GM10266 (cell line): ENCODE results near the gene SUDS3.
A peak's percentile ranks its signal among the peaks of the same experiment; 100 is the strongest.

Source experiments
- DNase-seq: peaks from one replicate; pipeline ENCODE4 v3.0.0; 2012; ENCODE audit errors: extremely low spot score
- TF ChIP-seq, protein P1 (sequence below): IDR thresholded peaks from 2 replicates; pipeline ENCODE4 v1.5.1; 2012; ENCODE audit warnings: mild to moderate bottlenecking, low read depth; ENCODE audit not compliant: control insufficient read depth, insufficient read depth; ENCODE audit errors: missing control alignments

SUDS3 gene

DNA sequence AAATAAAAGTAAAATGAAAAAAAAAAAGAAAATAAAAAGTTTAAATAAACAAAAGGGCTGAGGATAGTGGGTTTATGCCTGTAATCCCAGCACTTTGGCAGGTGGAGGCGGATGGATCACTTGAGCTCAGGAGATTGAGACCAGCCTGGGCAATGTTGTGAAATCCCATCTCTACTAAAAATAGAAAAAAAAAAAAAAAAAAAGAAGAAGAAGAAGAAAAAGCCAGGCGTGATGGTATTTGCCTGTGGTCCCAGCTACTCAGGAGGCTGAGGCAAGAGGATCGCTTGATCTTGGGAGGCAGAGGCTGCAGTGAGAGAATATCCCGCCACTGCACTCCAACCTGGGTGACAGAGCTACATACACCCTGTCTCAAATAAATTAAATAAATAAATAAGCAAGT, 7.5 kb upstream of the SUDS3 start:
- TF ChIP-seq, protein P1, sequence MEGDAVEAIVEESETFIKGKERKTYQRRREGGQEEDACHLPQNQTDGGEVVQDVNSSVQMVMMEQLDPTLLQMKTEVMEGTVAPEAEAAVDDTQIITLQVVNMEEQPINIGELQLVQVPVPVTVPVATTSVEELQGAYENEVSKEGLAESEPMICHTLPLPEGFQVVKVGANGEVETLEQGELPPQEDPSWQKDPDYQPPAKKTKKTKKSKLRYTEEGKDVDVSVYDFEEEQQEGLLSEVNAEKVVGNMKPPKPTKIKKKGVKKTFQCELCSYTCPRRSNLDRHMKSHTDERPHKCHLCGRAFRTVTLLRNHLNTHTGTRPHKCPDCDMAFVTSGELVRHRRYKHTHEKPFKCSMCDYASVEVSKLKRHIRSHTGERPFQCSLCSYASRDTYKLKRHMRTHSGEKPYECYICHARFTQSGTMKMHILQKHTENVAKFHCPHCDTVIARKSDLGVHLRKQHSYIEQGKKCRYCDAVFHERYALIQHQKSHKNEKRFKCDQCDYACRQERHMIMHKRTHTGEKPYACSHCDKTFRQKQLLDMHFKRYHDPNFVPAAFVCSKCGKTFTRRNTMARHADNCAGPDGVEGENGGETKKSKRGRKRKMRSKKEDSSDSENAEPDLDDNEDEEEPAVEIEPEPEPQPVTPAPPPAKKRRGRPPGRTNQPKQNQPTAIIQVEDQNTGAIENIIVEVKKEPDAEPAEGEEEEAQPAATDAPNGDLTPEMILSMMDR = no peak
- DNase-seq = no peak

DNA sequence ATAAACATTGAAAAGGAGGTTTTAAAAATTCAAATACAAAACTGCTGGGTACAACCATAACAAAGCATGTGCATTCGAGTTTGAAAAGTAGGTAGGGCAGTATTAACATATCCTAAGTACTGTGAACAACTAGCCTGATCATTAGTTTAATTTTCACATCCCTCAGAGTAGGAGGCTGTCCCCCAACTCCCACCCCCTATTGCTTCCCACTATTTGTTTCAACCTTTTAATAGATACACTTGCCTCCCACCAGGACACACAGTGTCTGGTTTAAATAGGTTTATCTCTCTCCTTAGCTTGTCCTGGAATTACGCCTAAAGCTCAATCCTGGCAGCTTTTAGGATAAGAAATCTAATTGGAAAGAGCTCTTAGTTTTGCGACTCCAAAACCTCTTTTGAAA, 5.8 kb upstream of the SUDS3 start:
- no peak for DNase-seq
- TF ChIP-seq, protein P1 = no peak

DNA sequence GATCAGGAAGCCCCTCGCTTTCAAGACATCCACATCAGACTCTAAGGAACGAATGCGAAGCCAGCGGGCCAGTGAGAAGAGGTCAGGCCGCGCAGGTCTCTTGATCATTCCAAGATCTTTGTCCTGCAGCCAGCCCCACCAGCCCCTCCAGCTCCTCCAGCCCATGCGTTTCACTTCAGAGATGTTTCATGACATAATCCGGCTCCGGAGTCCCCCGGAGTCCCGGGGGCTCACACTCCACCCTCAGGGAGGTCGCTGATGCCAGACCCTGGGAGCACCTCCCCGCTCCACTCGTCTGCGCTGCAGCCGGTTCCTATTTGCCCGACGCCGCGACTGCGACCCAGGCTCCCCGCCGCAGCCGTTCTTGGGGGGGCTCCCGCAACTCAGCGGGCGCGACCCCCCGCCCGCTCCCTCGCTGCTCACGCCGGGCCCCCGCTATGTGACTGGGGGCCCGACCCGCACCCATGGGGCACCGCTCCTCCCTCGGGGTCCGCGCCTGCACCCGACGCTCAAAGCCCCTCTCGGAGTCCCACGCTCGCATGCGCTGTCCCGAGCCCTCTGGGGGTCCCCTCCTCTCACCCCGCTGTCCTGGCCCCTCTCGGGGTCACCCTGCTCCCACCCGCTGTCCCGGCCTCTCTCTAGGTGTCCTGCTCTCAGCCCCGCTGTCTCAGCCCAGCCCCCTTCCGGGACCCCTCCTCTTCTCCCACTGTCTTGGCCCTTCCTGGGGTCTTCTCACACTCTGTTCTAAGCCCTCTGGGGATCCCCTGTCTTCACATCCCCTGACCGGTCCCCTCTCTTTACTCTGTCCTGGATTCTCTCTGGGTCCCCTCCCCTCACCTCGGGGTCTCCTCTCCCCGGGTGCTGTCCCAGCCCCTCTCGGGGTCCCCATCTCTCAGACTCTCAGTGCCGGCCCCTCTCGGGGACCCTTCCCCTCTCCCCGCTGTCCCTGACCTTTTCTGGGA, 4.8 kb upstream of the SUDS3 start:
- TF ChIP-seq, protein P1 = no peak
- peak; percentile 29 for DNase-seq

DNA sequence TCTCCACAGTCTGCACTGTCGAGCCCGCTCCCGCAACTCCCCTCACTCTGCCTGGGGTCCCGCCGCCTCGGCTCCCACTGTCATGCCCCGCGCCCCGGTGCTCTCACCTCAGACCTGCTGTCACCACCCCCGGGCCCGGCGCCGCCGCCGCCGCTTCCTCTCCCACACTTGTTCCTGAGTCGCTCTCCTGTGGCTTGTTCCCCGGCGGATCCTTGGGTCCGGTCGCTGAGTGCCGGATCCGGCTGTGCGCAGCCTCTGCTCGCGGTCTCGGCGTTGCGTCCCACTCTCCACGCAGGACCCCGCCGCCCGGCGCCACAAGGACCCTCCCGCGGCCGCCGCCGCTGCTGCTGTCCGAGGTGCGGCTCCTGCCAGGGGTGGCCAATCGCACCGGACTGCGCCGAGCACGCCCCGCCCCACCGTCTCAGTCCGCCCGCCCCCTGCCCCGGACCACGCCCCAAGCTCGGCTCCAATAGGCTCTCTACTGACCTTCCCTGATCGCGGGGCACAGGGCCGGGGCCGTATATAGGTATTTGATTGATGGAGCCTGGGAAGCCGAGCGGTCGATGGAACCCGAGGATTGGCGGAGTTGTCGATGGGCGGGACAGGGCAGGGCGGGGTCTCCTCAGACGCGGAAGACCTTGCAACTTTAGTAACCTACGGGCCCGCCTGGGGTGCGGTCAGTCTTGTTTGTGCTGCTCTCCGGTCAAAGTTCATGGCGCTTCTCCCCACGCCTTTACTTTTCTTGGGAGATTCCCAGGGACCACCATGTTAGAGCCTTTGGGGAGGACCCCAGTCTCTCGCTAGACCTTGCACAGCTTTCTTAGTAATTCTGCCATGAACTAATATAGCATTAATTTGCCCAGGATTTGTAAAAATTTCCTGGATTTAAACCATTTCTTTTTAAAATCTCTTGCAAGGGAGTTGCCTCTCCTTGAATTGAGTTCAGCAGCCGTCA, 3.5 kb upstream of the SUDS3 start, which contains the start of gene TAOK3:
TAOK3 (minus strand) TSS at position 367 of the 955 bp plus-strand sequence. CDS start 117,340 bp downstream, outside the sequence.
- TF ChIP-seq, protein P1 = no peak
- peak; percentile 97 for DNase-seq

DNA sequence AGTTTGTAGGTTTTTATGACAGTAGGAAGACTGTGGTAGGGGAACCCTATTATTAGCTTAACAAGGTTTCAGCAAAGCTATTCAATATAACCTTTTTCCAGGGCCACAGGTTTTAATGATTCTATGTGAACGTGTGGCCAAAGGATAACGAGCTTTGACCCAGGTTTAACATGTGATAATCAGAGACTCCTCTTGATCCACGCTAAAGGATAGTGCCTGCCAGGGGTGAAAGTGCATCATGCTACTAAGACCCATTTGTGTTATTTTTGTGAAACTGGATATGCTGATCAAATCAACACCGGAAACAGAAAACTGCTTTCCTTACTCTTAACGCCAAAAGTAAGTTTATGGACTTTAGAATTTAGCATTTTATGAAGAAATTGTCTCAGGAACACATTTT, 2.7 kb upstream of the SUDS3 start:
- TF ChIP-seq, protein P1 = no peak
- DNase-seq = no peak

DNA sequence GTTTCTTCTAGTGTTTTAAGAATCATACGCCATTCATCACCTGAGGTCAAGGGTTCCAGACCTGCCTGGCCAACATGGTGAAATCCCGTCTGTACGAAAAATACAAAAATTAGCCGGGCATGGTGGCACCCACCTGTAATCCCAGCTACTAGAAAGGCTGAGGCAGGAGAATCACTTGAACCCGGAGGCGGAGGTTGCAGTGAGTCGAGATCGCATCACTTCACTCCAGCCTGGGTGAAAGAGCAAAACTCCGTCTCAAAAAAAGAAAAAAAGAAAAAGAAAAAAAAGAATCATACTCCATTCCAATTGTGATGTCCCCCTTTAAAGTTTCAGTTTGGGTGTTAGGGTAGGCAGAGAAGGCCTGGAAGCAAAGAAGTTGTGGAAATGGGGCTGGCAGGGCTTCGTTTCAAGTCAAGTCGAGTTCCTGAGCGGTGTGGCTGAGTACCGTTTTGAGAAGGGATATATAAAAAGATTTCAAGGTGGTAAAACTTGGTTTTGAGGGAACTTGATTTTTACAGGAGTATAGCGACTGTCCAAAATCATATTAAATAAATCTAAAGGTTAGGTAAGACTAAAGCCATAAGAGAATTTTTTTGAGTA, 2.1 kb upstream of the SUDS3 start:
- DNase-seq = no peak
- TF ChIP-seq, protein P1 = no peak
